ENCODE data around the gene NTM.
"Not testable (repeated sequence)": the region's sequence is repeated elsewhere in the genome, so short reads cannot be mapped to it uniquely, and the experiment has no call there.

The NTM gene

DNA sequence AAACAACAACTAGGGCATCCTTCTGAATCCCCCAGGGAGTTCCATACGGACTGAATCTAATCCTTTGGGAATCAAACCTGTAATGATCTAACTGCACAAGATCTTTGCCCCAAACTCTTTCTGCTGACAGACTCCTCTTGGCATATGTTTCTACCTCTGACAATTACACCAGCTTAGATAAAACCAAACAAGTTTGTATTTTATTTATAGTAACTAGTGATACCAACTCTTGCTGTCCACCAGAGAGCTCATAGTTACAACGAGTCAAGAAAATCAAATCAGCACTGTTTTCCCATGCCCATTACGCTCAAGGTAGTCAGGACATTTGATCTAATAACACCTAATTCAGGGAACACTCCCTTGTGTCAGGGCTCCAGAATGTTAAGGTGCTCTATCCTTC, 972.0 kb downstream of the NTM start:
- no peak for DNase-seq

- DNase-seq: no peak
Observed at GRCh38 chr11:132343445-132344175, 973.2 kb downstream of the NTM start.

DNA sequence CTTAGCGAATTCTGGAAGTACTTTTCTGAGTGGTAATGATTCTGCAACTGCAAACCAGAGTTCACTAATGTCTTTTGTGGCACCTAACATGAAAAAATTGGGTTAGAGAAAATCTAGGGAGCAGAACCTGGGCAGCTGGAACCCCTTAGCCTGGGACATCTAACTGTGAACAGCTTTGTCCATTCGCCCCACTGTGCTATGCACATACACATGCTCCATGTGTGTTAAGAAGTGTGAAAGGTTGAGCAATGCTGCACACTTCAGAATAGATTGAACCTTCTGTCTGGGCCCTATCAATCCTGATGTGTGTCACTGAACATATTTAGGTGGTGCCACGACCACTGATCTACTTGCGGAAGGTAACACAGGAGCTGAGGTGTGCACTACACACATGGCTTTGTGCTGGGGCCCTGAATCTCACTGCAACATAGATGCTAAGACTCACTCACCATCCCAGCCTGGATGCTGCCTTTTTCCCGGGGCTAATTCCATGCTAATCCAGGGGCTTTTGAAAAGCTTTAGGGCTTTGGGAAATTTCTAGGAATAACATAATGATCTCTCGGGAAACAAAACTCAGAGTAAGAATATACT, 976.2 kb downstream of the NTM start:
- DNase-seq: no peak

- no peak for DNase-seq
Observed at GRCh38 chr11:132347156-132348090, 977.0 kb downstream of the NTM start.

DNA sequence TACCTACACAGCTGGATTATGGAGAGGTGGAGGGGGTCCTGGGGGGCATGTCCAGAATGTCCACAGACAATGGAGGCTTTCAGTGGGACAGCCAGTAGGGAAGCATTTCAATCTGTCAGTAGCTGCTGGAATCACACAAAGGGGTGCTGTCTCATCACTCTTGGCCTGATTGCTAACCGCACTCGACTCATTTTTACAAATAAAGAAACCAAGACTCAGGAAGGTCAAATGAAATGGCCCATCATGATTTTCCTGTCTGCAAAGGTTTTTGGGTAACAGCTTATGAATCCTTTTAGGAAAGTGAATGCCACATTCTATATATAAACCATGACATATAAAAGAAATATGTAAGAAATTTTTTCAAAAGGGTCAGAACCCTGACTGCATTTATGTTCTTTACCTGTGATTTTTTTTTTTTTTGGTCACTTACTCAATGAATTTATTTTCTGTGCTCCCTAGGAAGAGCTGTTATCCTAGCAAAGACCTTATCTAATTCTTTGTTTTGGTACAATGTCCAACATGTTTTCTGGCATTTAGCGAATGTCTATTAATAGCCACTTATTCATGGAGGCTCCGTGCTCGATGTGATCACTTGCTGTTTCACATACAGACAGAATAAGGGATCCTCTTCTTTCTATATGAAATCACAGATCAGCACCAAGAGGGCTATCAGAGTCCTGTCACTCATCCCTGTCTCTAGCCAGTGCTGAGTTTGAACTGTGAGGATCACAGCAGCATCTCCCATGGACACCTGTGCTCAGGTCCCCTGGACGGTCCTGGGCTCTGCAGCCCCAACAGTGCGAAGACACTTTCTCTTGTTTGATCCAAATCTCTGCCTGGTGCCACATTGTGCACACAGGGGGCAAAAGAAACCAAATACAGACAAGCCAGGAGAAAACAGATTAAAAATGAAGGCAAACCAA, 979.7 kb downstream of the NTM start:
- DNase-seq: no peak

DNA sequence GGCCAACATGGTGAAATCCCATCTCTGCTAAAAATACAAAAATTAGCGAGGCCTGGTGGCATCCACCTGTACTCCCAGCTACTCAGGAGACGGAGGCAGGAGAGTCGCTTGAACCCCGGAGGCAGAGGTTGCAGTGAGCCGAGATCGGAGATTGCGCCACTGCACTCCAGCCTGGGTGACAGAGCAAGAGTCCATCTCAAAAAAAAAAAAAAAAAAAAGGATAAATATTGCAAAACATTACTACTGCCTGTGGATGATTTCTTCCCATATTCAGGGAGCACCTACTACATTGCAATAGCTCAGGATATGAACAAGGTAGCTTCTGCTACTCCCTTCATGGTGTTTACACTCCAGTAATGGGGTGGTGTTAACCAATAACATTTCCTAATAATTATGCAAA, 980.6 kb downstream of the NTM start:
- DNase-seq: no peak

DNA sequence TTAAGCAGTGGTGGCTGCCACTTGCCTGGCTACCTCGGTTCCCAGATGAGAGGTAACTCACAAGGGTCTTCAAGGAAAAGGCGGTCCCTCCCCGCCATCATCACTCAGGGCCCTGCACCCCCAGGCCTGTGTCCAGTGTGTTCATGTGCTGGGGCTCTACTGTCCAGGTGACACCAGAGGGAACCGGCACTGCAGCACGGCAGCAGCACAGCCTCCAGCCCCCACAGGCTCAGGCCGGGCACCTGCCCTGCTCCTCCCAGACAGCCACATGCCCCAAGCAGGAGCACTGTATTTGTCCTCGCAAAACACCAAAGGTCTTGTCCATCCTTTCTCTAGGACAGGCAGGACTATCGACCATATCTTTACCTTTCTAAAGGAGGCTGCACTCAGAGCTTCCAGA, 982.1 kb downstream of the NTM start:
- DNase-seq: no peak

- DNase-seq: no peak
Observed at GRCh38 chr11:132353255-132353654, 982.8 kb downstream of the NTM start.

GRCh38 chr11:132357811-132358572, 987.6 kb downstream of the NTM start:
- DNase-seq: no peak

DNA sequence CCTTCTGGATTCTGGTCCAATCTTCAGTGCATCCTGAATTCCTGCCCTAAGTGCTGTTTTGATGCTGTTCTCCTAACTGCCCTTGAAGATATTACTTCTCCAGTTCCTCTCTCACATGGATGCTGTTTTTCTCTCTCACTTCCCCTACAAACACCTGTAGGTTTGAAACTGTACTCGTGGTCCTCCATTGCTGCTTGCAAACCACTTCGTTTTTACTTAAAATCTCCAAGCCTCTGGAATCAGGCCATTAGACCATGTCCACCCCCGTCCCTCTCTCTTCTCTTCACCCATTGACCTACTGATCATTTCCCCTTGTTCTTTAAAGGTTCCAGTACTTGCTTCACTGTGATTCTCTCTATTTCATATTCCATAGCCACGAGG, 988.1 kb downstream of the NTM start:
- no peak for DNase-seq

DNA sequence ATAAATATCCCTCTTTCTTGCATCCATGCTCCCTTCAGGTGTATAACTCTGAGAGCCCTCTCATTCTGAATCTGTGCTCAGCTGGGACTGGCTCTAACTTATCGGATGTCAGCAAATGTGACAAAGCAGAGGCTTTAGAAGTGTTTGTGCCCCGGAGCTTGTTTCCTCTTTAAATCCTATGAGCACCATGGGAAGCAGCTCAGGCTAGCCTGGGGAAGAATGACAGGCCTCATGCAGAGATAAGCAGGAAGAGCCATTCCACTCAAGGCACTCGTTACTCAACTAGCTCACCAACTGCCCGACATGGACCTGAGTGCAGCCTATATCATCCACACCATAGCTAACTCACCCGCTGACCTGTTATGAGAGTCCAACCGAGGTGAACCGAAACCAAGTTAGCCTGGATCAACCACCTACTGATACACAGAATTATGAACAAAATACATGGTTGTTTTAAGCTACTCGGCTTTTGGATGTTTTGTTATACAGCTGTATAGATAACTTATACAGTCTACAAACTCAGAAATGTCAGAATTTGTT, 990.7 kb downstream of the NTM start:
- no peak for DNase-seq

DNA sequence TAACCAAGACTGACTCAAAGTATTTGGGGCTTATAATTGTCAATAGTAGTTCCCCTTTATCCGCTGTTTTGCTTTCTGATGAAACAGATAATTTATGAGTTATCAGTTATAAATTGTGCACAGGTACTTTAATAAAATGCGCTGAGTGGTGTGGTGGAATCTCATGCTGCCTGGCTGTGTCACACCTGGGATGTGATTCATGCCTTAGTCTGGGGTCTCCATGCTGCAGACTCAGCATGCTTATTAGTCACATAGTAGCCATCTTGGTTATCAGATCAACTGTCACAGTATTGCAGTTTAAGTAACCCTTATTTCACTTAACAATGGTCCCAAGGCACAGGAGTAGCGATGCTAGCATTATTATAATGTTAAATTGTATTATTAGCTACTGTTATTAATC, 995.2 kb downstream of the NTM start:
- DNase-seq: no peak

- no peak for DNase-seq
Observed at GRCh38 chr11:132367293-132367692, 996.9 kb downstream of the NTM start.

DNA sequence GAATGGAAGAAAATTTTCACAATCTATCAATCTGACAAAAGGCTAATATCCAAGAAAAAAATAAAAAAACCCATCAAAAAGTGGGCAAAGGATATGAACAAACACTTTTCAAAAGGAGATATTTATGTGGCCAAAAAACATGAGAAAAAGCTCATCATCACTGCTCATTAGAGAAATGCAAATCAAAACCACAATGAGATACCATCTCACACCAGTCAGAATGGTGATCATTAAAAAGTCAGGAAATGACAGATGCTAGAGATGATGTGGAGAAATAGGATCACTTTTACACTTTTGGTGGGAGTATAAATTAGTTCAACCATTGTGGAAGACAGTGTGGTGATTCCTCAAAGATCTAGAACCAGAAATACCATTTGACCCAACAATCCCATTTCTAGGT, 999.7 kb downstream of the NTM start:
- DNase-seq: not testable (repeated sequence)

GRCh38 chr11:132373405-132374143, 1003.2 kb downstream of the NTM start:
- DNase-seq: no peak

- no peak for DNase-seq
Observed at GRCh38 chr11:132379540-132379939, 1009.1 kb downstream of the NTM start.

All from suppressor macrophage (primary cell).